Vagina (tissue), 2 donors: Measurements from ENCODE around the gene ZSWIM6. TPM values are rescaled to one million over a fixed set of nuclear protein-coding genes. Genes with fewer than 3 reads are reported as not detected.

Experiments
- DNase-seq, 2 donors: peaks; one replicate each; pipeline ENCODE4 v3.0.0-alpha.2; 2017; ENCODE audit errors: extremely low spot score in 2 of 2
- H3K27ac ChIP-seq: fragments of 200-600 bp; sonication (generic); one replicate; pipeline ENCODE4 v1.5.1; 2019
- H3K27me3 ChIP-seq: fragments of 200-600 bp; sonication (generic); one replicate; pipeline ENCODE4 v1.5.1; 2019
- H3K36me3 ChIP-seq, 2 donors: fragments of 200-600 bp; sonication (generic); one replicate each; pipeline ENCODE4 v1.5.1; 2017 to 2019
- H3K4me1 ChIP-seq: fragments of 200-600 bp; sonication (generic); one replicate; pipeline ENCODE4 v1.5.1; 2019
- H3K4me3 ChIP-seq, 2 donors: fragments of 200-600 bp; sonication (generic); 1 replicate in 1 of 2; 2 replicates in 1 of 2; pipeline ENCODE4 v1.5.1; 2016 to 2019
- H3K9me3 ChIP-seq: fragments of 200-600 bp; sonication (generic); one replicate; pipeline ENCODE4 v1.5.1; 2019
- POLR2A ChIP-seq, 2 donors: fragments of 450-650 bp; IDR thresholded peaks; one replicate each; pipeline ENCODE4 v1.6.1; 2017; ENCODE audit warnings: antibody characterized with exemption in 2 of 2, mild to moderate bottlenecking in 2 of 2, moderate library complexity in 2 of 2
- POLR2AphosphoS5 ChIP-seq, 2 donors: sonication (generic); formaldehyde crosslinking; IDR thresholded peaks; one replicate each; pipeline ENCODE4 v1.9.0; 2017; ENCODE audit warnings: antibody characterized with exemption in 2 of 2, mild to moderate bottlenecking in 2 of 2, low read depth in 1 of 2; ENCODE audit not compliant: insufficient read depth in 1 of 2
- intact Hi-C: fragments of 100-400 bp; cut with DNase I; formaldehyde crosslinking; loops from one replicate; pipeline ENCODE4 v1.15.1; 2023
- total RNA-seq: library from RNA; depleted of rRNA; stranded (reverse); fragments of >200 nt; gene quantifications from one replicate; pipeline ENCODE4 v1.2.3, GENCODE V29; 2016
- TF ChIP-seq, protein P1 (sequence below), 3 experiments: fragments of 450-650 bp in 2 of 3; fragments of 200-600 bp in 1 of 3; sonication (generic) in 1 of 3; IDR thresholded peaks; one replicate each; pipeline ENCODE4 v1.5.1; 2017 to 2019; ENCODE audit warnings: antibody characterized with exemption in 3 of 3, mild to moderate bottlenecking in 2 of 3, moderate library complexity in 2 of 3

Gene ZSWIM6
- total RNA-seq, 1 donor from 2014 or later = 16.7 TPM

DNA sequence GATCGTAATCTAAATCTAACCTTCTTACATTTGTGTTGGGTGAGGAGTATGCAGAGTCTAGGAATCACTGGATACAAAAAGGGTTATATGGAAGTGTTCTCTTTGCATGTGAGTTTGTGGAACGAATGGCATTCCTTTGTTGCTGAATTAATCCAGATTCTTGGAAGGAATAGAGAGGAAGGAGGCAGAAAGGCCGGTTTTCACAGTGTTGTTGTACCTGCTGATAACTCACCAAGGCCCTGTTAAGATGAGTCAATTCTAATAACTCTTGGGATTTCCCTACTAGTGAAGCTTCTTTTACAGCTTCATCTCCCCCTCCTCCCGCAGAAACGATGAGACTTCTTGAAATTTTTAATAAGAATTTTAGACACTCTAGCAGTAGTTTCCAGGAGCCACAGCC, 84.0 kb downstream of the ZSWIM6 start:
- intact Hi-C loops = no loop called here
- TF ChIP-seq POLR2AphosphoS5 (IDR thresholded peaks at IDR 0.05; ENCODE audit: insufficient read depth in 1 of 2, low read depth in 1 of 2) (no peak), POLR2A (IDR thresholded peaks at IDR 0.05) (no peak)
- TF ChIP-seq, protein P1, sequence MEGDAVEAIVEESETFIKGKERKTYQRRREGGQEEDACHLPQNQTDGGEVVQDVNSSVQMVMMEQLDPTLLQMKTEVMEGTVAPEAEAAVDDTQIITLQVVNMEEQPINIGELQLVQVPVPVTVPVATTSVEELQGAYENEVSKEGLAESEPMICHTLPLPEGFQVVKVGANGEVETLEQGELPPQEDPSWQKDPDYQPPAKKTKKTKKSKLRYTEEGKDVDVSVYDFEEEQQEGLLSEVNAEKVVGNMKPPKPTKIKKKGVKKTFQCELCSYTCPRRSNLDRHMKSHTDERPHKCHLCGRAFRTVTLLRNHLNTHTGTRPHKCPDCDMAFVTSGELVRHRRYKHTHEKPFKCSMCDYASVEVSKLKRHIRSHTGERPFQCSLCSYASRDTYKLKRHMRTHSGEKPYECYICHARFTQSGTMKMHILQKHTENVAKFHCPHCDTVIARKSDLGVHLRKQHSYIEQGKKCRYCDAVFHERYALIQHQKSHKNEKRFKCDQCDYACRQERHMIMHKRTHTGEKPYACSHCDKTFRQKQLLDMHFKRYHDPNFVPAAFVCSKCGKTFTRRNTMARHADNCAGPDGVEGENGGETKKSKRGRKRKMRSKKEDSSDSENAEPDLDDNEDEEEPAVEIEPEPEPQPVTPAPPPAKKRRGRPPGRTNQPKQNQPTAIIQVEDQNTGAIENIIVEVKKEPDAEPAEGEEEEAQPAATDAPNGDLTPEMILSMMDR (IDR thresholded peaks at IDR 0.05) = no peak
- no peak overlapping the region for H3K4me3 ChIP-seq
- no peak overlapping the region for H3K27ac ChIP-seq
- H3K9me3 ChIP-seq = no peaks in the 10 kb centered on the region
- H3K4me1 ChIP-seq = peaks cover 18% of the 10 kb centered on the region
- no peak for DNase-seq
- H3K27me3 ChIP-seq = no peaks in the 10 kb centered on the region
- no peaks in the 10 kb centered on the region for H3K36me3 ChIP-seq

DNA sequence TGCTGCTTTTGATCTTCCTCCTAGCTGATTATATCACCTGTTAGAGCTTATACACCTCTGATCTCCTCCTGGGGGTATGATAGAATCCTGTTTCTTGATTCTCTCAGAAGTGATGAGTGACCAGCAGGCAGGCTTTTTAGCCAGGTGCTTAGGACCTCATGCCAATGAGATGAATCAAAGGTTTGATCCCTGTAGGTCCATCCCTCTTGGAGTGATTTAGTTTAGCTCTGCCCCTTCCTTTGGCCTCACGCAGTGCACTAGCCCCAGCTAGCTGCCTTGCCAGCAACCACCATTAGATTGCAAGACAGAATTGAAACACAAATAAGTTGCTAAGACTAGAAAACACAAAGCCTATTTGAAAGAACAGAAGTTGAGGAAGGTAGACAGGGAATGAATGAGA, 84.4 kb downstream of the ZSWIM6 start:
- H3K9me3 ChIP-seq = no peaks in the 10 kb centered on the region
- H3K27me3 ChIP-seq = no peaks in the 10 kb centered on the region
- no peak overlapping the region for H3K27ac ChIP-seq
- TF ChIP-seq POLR2AphosphoS5 (IDR thresholded peaks at IDR 0.05; ENCODE audit: insufficient read depth in 1 of 2, low read depth in 1 of 2) (no peak), POLR2A (IDR thresholded peaks at IDR 0.05) (no peak)
- TF ChIP-seq, protein P1 (IDR thresholded peaks at IDR 0.05) = no peak
- no peaks in the 10 kb centered on the region for H3K36me3 ChIP-seq
- H3K4me1 ChIP-seq = peaks cover 18% of the 10 kb centered on the region
- H3K4me3 ChIP-seq = no peak overlapping the region
- DNase-seq = no peak
- intact Hi-C loops = no loop called here

DNA sequence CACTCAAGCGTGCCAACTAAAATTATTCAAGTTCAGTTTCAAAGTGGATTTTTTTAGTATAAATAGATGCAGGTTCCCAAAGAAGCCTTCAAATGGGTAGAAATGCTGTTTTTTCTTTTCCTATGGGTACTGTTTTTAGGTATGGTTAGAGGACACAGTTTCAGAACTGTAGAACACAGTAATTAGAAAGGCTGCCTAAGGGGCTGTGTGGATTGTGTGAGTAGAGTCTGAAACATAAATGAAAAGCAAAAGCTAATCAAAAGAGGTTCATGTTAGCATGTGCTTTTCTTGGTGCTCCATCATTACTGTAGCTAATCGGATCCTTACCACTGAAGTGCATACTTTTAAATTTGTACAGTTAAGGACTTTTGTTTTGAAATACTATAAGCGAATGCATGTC, 85.3 kb downstream of the ZSWIM6 start:
- Histone ChIP-seq H3K27me3 (no peaks in the 10 kb centered on the region), H3K27ac (no peak overlapping the region), H3K4me3 (no peak overlapping the region), H3K9me3 (no peaks in the 10 kb centered on the region), H3K4me1 (peaks cover 15% of the 10 kb centered on the region), H3K36me3 (no peaks in the 10 kb centered on the region)
- intact Hi-C loops = no loop called here
- DNase-seq = no peak
- TF ChIP-seq, protein P1 (IDR thresholded peaks at IDR 0.05) = no peak
- TF ChIP-seq POLR2AphosphoS5 (IDR thresholded peaks at IDR 0.05; ENCODE audit: insufficient read depth in 1 of 2, low read depth in 1 of 2) = no peak
- no peak for TF ChIP-seq POLR2A (IDR thresholded peaks at IDR 0.05)

DNA sequence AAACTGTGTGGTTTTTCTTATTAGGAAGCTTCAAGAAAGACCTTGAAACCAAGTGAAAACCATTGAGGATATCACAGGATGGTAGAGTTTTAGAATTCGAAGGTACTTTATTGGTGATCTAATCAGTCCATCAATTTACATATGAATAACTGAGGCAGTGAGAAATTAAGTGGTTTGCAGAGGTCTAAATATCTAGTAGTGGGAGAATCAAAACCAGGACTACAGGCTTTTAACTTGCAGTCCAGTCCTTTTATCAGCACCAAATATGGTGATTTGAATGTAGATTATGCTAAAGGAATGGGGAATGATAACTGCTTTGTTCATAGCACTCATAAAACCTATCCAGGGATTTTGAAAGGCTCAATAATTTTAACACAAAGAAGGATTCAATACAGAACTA, 85.8 kb downstream of the ZSWIM6 start:
- intact Hi-C loops = no loop called here
- Histone ChIP-seq H3K4me1 (peaks cover 12% of the 10 kb centered on the region), H3K27me3 (no peaks in the 10 kb centered on the region), H3K36me3 (no peaks in the 10 kb centered on the region), H3K4me3 (no peak overlapping the region), H3K9me3 (no peaks in the 10 kb centered on the region), H3K27ac (no peak overlapping the region)
- no peak for DNase-seq
- TF ChIP-seq, protein P1 (IDR thresholded peaks at IDR 0.05) = no peak
- TF ChIP-seq POLR2AphosphoS5 (IDR thresholded peaks at IDR 0.05; ENCODE audit: insufficient read depth in 1 of 2, low read depth in 1 of 2) = no peak

DNA sequence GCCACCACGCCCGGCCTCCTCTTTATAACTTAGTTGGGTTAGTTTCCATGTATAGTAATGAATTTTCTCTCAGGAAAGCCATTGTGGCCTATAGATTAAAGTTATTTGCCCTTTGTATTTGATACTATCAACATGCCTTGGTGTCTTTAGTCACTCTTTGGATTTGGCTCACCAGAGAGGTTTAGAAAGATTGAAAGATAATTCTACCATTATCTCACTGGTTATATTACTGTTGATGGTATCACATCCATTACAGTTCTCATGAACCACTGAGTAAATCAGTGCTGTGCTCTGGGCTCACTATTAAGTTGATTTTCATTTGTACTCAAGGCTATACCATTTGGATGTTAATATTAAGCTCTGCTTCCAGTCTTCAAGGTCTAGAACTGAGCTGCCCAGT, 87.0 kb downstream of the ZSWIM6 start:
- Histone ChIP-seq H3K27me3 (no peaks in the 10 kb centered on the region), H3K36me3 (no peaks in the 10 kb centered on the region), H3K27ac (no peak overlapping the region), H3K9me3 (no peaks in the 10 kb centered on the region), H3K4me1 (peaks cover 22% of the 10 kb centered on the region), H3K4me3 (no peak overlapping the region)
- intact Hi-C loops = no loop called here
- TF ChIP-seq POLR2AphosphoS5 (IDR thresholded peaks at IDR 0.05; ENCODE audit: insufficient read depth in 1 of 2, low read depth in 1 of 2) = no peak
- no peak for TF ChIP-seq POLR2A (IDR thresholded peaks at IDR 0.05)
- TF ChIP-seq, protein P1 (IDR thresholded peaks at IDR 0.05) = no peak
- no peak for DNase-seq
